OCI-LY3 (cell line): ENCODE measurements around the gene HTR1D.
A peak's percentile ranks its signal among the peaks of the same experiment; 100 is the strongest.

ENCODE experiments used
- CTCF ChIP-seq: fragments of 200-600, 300-600 bp; sonication (generic); IDR thresholded peaks from 2 replicates; pipeline ENCODE4 v1.5.1; 2014; ENCODE audit warnings: antibody characterized with exemption, low read length, low read depth
- EZH2phosphoT487 ChIP-seq: fragments of 200-600 bp; shearing (Covaris generic); IDR thresholded peaks from 2 replicates; pipeline ENCODE4 v1.6.1; 2018; ENCODE audit warnings: antibody characterized with exemption, mixed run types, low read depth

GRCh38 chr1:23216771-23217420, 406 bp downstream of the HTR1D start:
- TF ChIP-seq CTCF (peak; percentile 46), EZH2phosphoT487 (no peak)
